ENCODE measurements around the gene ATXN7L3. TPM values are rescaled to one million over a fixed set of nuclear protein-coding genes. Genes with fewer than 3 reads are reported as not detected.
"Not testable (repeated sequence)": the region's sequence is repeated elsewhere in the genome, so short reads cannot be mapped to it uniquely, and the experiment has no call there.

Gene ATXN7L3, protein sequence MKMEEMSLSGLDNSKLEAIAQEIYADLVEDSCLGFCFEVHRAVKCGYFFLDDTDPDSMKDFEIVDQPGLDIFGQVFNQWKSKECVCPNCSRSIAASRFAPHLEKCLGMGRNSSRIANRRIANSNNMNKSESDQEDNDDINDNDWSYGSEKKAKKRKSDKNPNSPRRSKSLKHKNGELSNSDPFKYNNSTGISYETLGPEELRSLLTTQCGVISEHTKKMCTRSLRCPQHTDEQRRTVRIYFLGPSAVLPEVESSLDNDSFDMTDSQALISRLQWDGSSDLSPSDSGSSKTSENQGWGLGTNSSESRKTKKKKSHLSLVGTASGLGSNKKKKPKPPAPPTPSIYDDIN
- 10 to 100 TPM in 3 of 6 donors, 1 to 10 TPM in 3; 6.6 to 14.4 (median 9.4) TPM for polyA plus RNA-seq (ENCODE audit: low read depth in 6 of 6)

GRCh38 chr17:44199553-44200477 lies at the start of gene ATXN7L3:
Gene ATXN7L3, minus strand, starts transcription at chr17:44199884. Its CDS starts 1,814 bp downstream, at chr17:44198070.
- Mint-ChIP-seq H3K4me3 (peak within 1 kb of the TSS; percentile 92 to 95 (median 94)), H3K4me1 (peaks cover 50 to 62% (median 55%) of the 10 kb centered on the region in 3 donors), H3K27me3 (no peaks in the 10 kb centered on the region), H3K27ac (peak within 1 kb of the TSS; percentile 87 to 99 (median 96)), H3K9me3 (no peaks in the 10 kb centered on the region), H3K36me3 (no peaks in the 10 kb centered on the region)
- ATAC-seq (ENCODE audit: low read depth in 2 of 2) (peak; percentile 76 to 77), DNase-seq (peak; percentile 97)

DNA sequence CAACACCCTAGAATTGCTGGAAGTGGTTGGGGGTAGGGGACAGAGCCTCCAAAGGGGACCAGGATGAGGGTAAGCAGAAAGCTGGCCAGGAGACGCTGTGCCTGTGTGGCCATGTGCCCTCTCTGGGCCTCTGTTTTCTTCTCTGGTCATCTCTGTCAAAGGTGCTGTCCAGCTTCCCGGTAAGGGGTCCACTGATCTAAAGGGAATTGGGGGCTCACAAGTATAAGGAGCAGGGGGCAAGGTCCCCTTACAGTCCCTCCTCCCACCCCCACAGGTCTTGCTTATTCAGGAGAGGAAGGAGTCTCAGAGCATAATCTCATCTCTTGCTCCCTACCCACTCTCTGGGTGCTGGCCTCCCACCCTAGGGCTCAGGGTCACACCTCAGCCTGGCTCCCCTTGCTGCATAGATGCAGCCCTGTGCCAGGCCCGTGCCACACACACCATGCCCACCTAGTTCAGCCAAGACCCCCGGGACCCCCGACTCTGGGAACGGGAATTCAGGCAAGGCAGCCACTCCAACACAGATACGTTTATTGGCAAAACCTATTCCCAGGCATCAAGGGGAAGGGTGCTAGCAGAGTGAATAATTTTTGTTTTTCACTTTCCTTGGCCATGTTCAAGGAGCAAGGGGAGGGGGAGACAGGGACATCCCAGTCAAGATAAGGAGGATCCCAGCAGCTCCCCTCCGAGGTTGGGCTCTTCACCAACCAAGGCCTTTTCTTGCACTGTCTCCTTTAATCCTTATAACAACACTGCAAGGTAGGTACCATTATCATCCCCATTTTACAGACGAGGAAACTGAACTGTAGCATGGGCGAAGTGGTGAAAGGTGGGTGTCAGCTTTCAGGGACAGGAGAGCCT lies 48.4 kb upstream of the ATXN7L3 start:
- DNase-seq, result no peak
- Mint-ChIP-seq H3K4me3 (peak overlapping the region in 2 of 8 donors; percentile 49 to 69), H3K9me3 (peaks cover 0 to 7% (median 0%) of the 10 kb centered on the region in 7 donors), H3K36me3 (no peaks in the 10 kb centered on the region), H3K27ac (peak overlapping the region in 3 of 6 donors; percentile 34 to 51 (median 49)), H3K4me1 (peaks cover 28 to 68% (median 30%) of the 10 kb centered on the region in 3 donors), H3K27me3 (no peaks in the 10 kb centered on the region)
- ATAC-seq (ENCODE audit: low read depth in 2 of 2), result no peak

DNA sequence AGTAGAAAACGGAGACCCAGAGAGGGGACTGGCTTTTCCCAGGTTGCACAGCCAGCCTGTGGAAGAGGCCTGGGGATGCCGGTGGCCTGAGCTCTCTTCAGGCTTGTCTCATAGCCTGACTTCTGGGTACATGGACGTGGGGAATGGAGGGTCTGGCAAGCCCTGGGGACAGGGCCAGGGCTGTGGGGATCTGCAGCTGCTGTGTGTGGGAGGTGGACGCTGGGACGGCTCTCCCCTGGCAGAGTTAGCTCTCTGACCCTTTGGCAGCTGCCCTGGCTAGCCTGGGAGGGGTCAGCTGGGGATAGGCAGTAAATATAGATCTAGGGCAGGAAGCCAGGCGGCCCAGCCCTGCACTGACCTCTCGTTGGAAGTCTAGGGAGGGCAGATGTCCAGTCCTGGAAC lies 47.8 kb upstream of the ATXN7L3 start:
- Mint-ChIP-seq H3K27ac (peak overlapping the region in 3 of 6 donors; percentile 53 to 87 (median 80)), H3K4me1 (peaks cover 31 to 74% (median 37%) of the 10 kb centered on the region in 3 donors), H3K27me3 (no peaks in the 10 kb centered on the region), H3K9me3 (peaks cover 0 to 7% (median 0%) of the 10 kb centered on the region in 7 donors), H3K36me3 (no peaks in the 10 kb centered on the region), H3K4me3 (peak overlapping the region in 1 of 8 donors; percentile 69)
- ATAC-seq (ENCODE audit: low read depth in 2 of 2) (no peak), DNase-seq (no peak)

DNA sequence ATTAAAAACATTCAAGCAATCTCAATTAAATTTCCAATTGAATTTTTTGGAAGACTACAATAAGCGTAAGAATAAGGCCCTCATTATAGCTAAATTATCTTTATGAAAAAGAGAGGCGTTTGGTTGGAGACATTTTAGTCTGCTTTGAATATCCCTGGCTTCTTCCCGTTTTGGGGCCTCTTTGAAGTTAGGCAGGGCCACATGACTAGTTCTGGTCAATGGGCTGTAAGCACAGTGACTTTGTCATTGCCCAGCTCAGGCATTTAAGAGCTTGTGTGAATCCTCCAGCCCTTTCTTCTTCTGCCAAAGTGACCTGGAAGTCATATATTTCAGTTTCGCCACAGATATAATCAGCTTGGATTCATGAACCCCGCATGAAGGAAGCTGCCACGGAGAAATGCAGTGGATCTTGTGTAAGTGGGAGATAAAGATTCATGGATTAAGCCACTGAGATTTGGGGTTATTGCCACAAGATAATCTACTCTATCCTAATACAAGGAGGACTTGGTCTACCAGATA lies 41.5 kb upstream of the ATXN7L3 start:
- Mint-ChIP-seq H3K36me3 (no peaks in the 10 kb centered on the region), H3K27ac (peak overlapping the region in 2 of 6 donors; percentile 61 to 66), H3K4me3 (no peak overlapping the region), H3K27me3 (peaks cover 0 to 8% (median 0%) of the 10 kb centered on the region in 3 donors), H3K9me3 (peaks cover 0 to 7% (median 0%) of the 10 kb centered on the region in 7 donors), H3K4me1 (peaks cover 12 to 43% (median 12%) of the 10 kb centered on the region in 3 donors)
- DNase-seq, result no peak
- ATAC-seq (ENCODE audit: low read depth in 2 of 2), result no peak

DNA sequence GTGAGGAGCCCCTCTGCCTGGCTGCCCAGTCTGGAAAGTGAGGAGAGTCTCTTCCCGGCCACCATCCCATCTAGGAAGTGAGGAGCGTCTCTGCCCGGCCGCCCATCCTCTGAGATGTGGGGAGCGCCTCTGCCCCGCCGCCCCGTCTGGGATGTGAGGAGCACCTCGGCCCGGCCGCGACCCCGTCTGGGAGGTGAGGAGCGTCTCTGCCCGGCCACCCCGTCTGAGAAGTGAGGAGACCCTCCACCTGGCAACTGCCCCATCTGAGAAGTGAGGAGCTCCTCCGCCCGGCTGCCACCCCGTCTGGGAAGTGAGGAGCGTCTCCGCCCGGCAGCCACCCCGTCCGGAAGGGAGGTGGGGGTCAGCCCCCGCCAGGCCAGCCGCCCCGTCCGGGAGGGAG lies 38.2 kb upstream of the ATXN7L3 start:
- not testable (repeated sequence) for H3K4me3 Mint-ChIP-seq; H3K27ac Mint-ChIP-seq; H3K36me3 Mint-ChIP-seq; ATAC-seq (ENCODE audit: low read depth in 2 of 2); DNase-seq; H3K9me3 Mint-ChIP-seq
- peaks cover under 1 to 16% (median 4%) of the 10 kb centered on the region in 3 donors for H3K4me1 Mint-ChIP-seq
- peaks cover 0 to 20% (median 0%) of the 10 kb centered on the region in 3 donors for H3K27me3 Mint-ChIP-seq

DNA sequence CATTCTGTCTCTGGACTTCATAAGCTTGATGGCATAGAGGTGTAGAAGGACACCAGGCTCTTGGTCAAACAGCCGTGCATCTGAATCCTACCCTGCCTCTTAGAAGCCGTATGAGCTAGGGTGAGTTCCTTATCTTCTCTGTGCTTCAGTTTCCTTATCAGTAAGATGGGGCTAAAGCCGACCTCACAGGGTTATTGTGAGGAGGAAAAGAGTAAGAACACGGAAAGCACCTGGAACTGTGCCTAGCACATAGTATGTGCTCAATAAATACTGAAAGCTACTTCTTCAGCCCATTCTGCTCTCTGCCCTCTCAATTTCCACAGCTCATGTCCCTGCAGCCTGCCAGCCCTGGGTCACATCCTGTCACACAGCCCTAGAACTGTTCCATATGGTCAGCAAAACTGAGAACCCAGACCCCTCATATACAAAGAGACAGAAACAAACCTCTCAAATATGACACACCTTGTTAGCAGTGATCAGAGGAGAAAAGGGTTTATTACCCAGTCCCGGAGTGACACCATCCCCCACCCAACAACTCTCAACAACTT lies 36.8 kb upstream of the ATXN7L3 start:
- ATAC-seq (ENCODE audit: low read depth in 2 of 2), result no peak
- peak overlapping the region in 1 of 6 donors; percentile 22 for H3K27ac Mint-ChIP-seq
- peaks cover 0 to 9% (median 0%) of the 10 kb centered on the region in 3 donors for H3K4me1 Mint-ChIP-seq

DNA sequence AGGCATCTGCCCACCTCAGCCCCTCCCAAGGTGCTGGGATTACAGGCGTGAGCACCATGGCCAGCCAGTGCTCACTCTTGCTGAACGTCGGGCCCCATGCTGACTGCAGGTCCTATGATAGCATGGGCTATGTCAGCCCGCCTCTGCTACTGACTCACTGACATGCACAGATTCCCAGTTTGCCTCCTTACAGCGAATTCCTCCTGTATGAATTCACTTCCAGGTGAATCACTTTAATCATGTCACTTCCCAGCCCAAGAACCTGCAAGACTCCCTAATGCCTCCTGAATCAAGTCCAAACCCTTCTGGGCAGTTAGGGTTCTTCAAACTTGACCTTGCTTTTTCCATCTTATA lies 35.9 kb upstream of the ATXN7L3 start:
- Mint-ChIP-seq H3K4me1 (peaks cover 0 to under 1% (median 0%) of the 10 kb centered on the region in 3 donors), H3K9me3 (no peaks in the 10 kb centered on the region), H3K27me3 (peaks cover 0 to 20% (median 0%) of the 10 kb centered on the region in 3 donors), H3K4me3 (no peak overlapping the region), H3K36me3 (no peaks in the 10 kb centered on the region), H3K27ac (no peak overlapping the region)
- ATAC-seq (ENCODE audit: low read depth in 2 of 2) (no peak), DNase-seq (no peak)

More for the DNA sequence above, 36.8 kb upstream of the ATXN7L3 start:
- Mint-ChIP-seq H3K27me3 (peaks cover 0 to 20% (median 0%) of the 10 kb centered on the region in 3 donors), H3K36me3 (no peaks in the 10 kb centered on the region), H3K4me3 (no peak overlapping the region), H3K9me3 (no peaks in the 10 kb centered on the region)
- no peak for DNase-seq

DNA sequence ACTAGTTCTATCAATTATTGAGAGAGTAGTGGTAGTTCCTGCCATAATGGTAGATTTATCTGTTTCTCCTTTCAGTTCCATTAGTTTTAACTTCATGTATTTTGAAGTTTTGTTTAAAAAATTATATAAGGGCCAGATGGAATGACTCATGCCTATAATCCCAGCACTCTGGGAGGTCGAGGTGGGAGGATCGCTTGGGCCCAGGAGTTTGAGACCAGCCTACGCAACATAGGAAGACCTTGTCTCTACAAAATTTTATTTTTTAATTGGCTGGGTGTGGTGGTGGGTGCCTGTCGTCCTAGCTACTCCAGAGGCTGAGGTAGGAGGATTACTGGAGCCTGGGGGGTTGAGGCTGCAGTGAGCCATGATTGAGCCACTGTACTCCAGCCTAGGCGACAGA lies 33.9 kb upstream of the ATXN7L3 start:
- no peaks in the 10 kb centered on the region for H3K9me3 Mint-ChIP-seq
- no peak for DNase-seq
- ATAC-seq (ENCODE audit: low read depth in 2 of 2), result no peak
- no peak overlapping the region for H3K27ac Mint-ChIP-seq
- H3K27me3 Mint-ChIP-seq, result peaks cover 0 to 20% (median 0%) of the 10 kb centered on the region in 3 donors
- peak overlapping the region in 1 of 8 donors; percentile 67 for H3K4me3 Mint-ChIP-seq
- no peaks in the 10 kb centered on the region for H3K4me1 Mint-ChIP-seq
- H3K36me3 Mint-ChIP-seq, result no peaks in the 10 kb centered on the region

- H3K27me3 Mint-ChIP-seq, result peaks cover 0 to 20% (median 0%) of the 10 kb centered on the region in 3 donors
- H3K9me3 Mint-ChIP-seq, result no peaks in the 10 kb centered on the region
- DNase-seq (no peak), ATAC-seq (ENCODE audit: low read depth in 2 of 2) (no peak)
- H3K4me3 Mint-ChIP-seq, result no peak overlapping the region
- no peak overlapping the region for H3K27ac Mint-ChIP-seq
- no peaks in the 10 kb centered on the region for H3K36me3 Mint-ChIP-seq
- H3K4me1 Mint-ChIP-seq, result no peaks in the 10 kb centered on the region
Observed at GRCh38 chr17:44232061-44232460, 32.4 kb upstream of the ATXN7L3 start.

GRCh38 chr17:44230140-44230539 lies 30.5 kb upstream of the ATXN7L3 start:
- H3K27me3 Mint-ChIP-seq, result peaks cover 0 to 4% (median 0%) of the 10 kb centered on the region in 3 donors
- H3K9me3 Mint-ChIP-seq, result no peaks in the 10 kb centered on the region
- H3K4me1 Mint-ChIP-seq, result no peaks in the 10 kb centered on the region
- DNase-seq (no peak), ATAC-seq (ENCODE audit: low read depth in 2 of 2) (no peak)
- no peaks in the 10 kb centered on the region for H3K36me3 Mint-ChIP-seq
- H3K27ac Mint-ChIP-seq, result no peak overlapping the region
- no peak overlapping the region for H3K4me3 Mint-ChIP-seq

DNA sequence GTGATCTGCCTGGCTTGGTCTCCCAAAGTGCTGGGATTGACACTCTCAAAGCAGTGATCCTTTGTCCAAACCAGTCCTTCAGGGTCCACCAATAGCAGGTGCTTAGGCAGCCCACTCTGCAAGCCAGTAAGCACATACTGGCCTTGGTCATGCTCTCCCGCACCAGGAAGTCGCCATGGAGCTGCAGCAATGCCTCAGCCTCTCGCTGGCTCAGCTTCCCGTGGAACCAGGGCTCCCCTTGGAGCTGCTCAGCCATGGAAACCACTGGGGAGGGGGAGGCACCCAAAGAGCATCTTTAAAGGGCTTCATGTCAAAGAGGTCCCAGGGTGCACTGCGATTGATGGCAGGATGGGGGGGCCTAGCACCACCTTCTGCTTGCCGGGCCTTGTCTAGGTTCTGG lies 29.4 kb upstream of the ATXN7L3 start:
- H3K4me1 Mint-ChIP-seq, result no peaks in the 10 kb centered on the region
- H3K9me3 Mint-ChIP-seq, result no peaks in the 10 kb centered on the region
- DNase-seq (no peak), ATAC-seq (ENCODE audit: low read depth in 2 of 2) (no peak)
- no peaks in the 10 kb centered on the region for H3K27me3 Mint-ChIP-seq
- no peak overlapping the region for H3K4me3 Mint-ChIP-seq
- no peak overlapping the region for H3K27ac Mint-ChIP-seq
- no peaks in the 10 kb centered on the region for H3K36me3 Mint-ChIP-seq

DNA sequence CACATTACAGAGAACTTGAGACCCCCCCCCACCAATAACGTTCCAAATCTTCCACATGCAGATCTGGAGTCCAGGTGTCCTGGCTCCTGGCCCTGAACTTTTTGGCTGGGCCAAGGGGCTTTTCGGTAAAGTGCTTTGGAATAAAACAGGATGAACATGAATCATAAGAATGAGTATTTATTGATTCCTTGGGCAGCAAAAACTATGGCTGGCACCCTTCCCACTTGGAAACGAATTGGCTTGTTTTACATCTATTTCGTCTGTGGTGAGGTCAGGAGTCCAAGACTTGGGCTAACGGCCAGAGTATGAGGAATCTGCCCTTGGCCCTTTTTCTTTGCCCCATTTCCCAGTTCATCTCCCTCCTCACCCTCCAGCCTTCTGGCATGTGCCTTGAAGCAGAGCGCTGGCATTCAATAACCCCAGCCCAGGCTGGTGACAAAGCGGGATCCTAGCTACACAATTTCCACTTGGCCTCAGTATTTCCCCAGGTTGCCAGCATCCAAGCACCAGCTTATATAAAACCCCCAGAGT lies 23.9 kb upstream of the ATXN7L3 start:
- no peaks in the 10 kb centered on the region for H3K9me3 Mint-ChIP-seq
- H3K27me3 Mint-ChIP-seq, result no peaks in the 10 kb centered on the region
- H3K36me3 Mint-ChIP-seq, result no peaks in the 10 kb centered on the region
- peak overlapping the region in 5 of 8 donors; percentile 30 to 100 (median 56) for H3K4me3 Mint-ChIP-seq
- DNase-seq (no peak), ATAC-seq (ENCODE audit: low read depth in 2 of 2) (no peak)
- H3K27ac Mint-ChIP-seq, result peak overlapping the region in 2 of 6 donors; percentile 1 to 37
- H3K4me1 Mint-ChIP-seq, result peaks cover 6 to 17% (median 13%) of the 10 kb centered on the region in 3 donors

Data from naive B cell (primary cell).